HepG2 (cell line): Measurements from ENCODE around the gene PKN2.

Experiments used
- CCAR2 ChIP-seq: fragments of 200-400 bp; formaldehyde crosslinking; optimal IDR thresholded peaks from 2 replicates; pipeline ENCODE3; 2018; ENCODE audit warnings: low read depth, mild to moderate bottlenecking, low read length, moderate library complexity
- PHF20 ChIP-seq: sonication (generic); formaldehyde crosslinking; IDR thresholded peaks from 2 replicates; pipeline ENCODE4 v1.5.0; 2020; ENCODE audit warnings: mild to moderate bottlenecking, missing genetic modification reagents
- REST ChIP-seq, 2 experiments: IDR thresholded peaks; 2 replicates each; pipeline ENCODE4 v1.6.1; 2011 to 2012; ENCODE audit warnings: low read length in 2 of 2, borderline replicate concordance in 1 of 2, low read depth in 1 of 2, mild to moderate bottlenecking in 1 of 2, moderate library complexity in 1 of 2
- ZBTB20 ChIP-seq: sonication (generic); formaldehyde crosslinking; IDR thresholded peaks from 2 replicates; pipeline ENCODE4 v1.8.1; 2023; ENCODE audit warnings: missing genetic modification reagents, low read depth, mild to moderate bottlenecking, borderline replicate concordance
- TF ChIP-seq, protein P1 (sequence below): sonication (generic); formaldehyde crosslinking; IDR thresholded peaks from 2 replicates; pipeline ENCODE4 v1.5.0; 2020; ENCODE audit warnings: mild to moderate bottlenecking, missing genetic modification reagents, moderate library complexity
- TF ChIP-seq, protein P2 (sequence below): IDR thresholded peaks from 2 replicates; pipeline ENCODE4 v1.6.1; 2012; ENCODE audit warnings: inconsistent platforms
- TF ChIP-seq, protein P3 (sequence below): sonication (generic); formaldehyde crosslinking; IDR thresholded peaks from 2 replicates; pipeline ENCODE4 v1.4.0; 2020; ENCODE audit warnings: mild to moderate bottlenecking, missing genetic modification reagents

DNA sequence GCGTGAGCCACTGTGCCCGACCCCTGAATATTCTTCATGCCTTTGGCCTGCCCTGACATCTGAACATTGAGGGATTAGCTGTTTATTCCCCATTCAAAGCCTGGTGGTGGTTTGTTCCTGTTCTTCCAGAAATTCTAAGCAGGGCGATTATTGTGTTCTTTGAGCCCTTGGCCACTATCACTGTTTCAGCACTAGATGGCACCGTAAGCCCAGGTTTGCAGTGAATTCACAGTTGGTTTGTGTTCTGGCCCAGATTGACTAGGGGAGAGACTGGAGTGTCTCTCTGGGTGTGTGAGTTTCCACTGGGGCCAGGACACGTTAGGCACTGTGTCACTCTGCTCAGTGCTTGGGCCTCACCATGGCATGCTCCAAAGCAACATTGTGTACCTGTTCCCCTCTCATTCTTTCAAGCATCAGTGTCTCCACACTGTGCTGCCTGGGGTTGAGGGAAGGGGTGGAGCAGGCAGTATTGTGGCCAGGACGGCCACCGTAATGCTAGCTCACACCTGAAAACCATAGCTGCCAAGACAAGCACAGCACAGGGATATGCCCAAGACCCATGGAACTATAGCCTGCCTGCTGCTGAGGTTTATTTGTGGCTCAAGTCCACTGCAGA lies 52.7 kb downstream of the PKN2 start:
- TF ChIP-seq CCAR2 (no peak), REST (IDR thresholded peaks at IDR 0.05; ENCODE audit: borderline replicate concordance in 1 of 2, low read depth in 1 of 2, low read length in 2 of 2) (no peak), ZBTB20 (CRISPR knock-in tag) (no peak), PHF20 (CRISPR knock-in tag) (no peak)
- TF ChIP-seq, protein P1, sequence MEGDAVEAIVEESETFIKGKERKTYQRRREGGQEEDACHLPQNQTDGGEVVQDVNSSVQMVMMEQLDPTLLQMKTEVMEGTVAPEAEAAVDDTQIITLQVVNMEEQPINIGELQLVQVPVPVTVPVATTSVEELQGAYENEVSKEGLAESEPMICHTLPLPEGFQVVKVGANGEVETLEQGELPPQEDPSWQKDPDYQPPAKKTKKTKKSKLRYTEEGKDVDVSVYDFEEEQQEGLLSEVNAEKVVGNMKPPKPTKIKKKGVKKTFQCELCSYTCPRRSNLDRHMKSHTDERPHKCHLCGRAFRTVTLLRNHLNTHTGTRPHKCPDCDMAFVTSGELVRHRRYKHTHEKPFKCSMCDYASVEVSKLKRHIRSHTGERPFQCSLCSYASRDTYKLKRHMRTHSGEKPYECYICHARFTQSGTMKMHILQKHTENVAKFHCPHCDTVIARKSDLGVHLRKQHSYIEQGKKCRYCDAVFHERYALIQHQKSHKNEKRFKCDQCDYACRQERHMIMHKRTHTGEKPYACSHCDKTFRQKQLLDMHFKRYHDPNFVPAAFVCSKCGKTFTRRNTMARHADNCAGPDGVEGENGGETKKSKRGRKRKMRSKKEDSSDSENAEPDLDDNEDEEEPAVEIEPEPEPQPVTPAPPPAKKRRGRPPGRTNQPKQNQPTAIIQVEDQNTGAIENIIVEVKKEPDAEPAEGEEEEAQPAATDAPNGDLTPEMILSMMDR (CRISPR knock-in tag): peak; percentile 75
- TF ChIP-seq, protein P2, sequence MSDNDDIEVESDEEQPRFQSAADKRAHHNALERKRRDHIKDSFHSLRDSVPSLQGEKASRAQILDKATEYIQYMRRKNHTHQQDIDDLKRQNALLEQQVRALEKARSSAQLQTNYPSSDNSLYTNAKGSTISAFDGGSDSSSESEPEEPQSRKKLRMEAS: no peak
- TF ChIP-seq, protein P3, sequence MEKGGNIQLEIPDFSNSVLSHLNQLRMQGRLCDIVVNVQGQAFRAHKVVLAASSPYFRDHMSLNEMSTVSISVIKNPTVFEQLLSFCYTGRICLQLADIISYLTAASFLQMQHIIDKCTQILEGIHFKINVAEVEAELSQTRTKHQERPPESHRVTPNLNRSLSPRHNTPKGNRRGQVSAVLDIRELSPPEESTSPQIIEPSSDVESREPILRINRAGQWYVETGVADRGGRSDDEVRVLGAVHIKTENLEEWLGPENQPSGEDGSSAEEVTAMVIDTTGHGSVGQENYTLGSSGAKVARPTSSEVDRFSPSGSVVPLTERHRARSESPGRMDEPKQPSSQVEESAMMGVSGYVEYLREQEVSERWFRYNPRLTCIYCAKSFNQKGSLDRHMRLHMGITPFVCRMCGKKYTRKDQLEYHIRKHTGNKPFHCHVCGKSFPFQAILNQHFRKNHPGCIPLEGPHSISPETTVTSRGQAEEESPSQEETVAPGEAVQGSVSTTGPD: no peak
